NCI-H187 (cell line): ENCODE results near the gene PKMYT1.

ENCODE experiments used
- DNase-seq, 2 experiments: peaks; one replicate each; lab custom pipeline; 2025; lab: John Stamatoyannopoulos, UW

The PKMYT1 gene

GRCh38 chr16:3017794-3018506 lies 37.7 kb upstream of the PKMYT1 start, which contains the start of gene CLDN6:
TSS of gene CLDN6 (minus strand) at chr16:3018183. CDS start at chr16:3016021, 2,162 bp downstream.
- DNase-seq = no peak

- no peak for DNase-seq
Observed at GRCh38 chr16:3017344-3017743, 37.1 kb upstream of the PKMYT1 start.

- DNase-seq = no peak
Observed at GRCh38 chr16:3015865-3016521, 35.7 kb upstream of the PKMYT1 start.

GRCh38 chr16:3014971-3015370 lies 34.7 kb upstream of the PKMYT1 start:
- DNase-seq = no peak

- no peak for DNase-seq
Observed at GRCh38 chr16:3013998-3014690, 33.9 kb upstream of the PKMYT1 start.

GRCh38 chr16:3013491-3013951 lies 33.3 kb upstream of the PKMYT1 start:
- no peak for DNase-seq

GRCh38 chr16:3012828-3013420 lies 32.7 kb upstream of the PKMYT1 start, which contains the start of gene CLDN9:
TSS of gene CLDN9 (plus strand) at chr16:3012923. CDS start at chr16:3013363, 440 bp downstream.
- DNase-seq = peak; percentile 77 to 94

GRCh38 chr16:3012246-3012645 lies 32.0 kb upstream of the PKMYT1 start:
- DNase-seq = peak; percentile 78 to 95

GRCh38 chr16:3010510-3010909 lies 30.3 kb upstream of the PKMYT1 start:
- DNase-seq = no peak

GRCh38 chr16:3009568-3010390 lies 29.5 kb upstream of the PKMYT1 start:
- no peak for DNase-seq

- no peak for DNase-seq
Observed at GRCh38 chr16:3008690-3009037, 28.4 kb upstream of the PKMYT1 start.

GRCh38 chr16:3007957-3008689 lies 27.9 kb upstream of the PKMYT1 start:
- DNase-seq = no peak

- DNase-seq = no peak
Observed at GRCh38 chr16:3007059-3007956, 27.1 kb upstream of the PKMYT1 start.

- DNase-seq = no peak
Observed at GRCh38 chr16:3004781-3005284, 24.6 kb upstream of the PKMYT1 start.

GRCh38 chr16:3004319-3004718 lies 24.1 kb upstream of the PKMYT1 start:
- DNase-seq = no peak

- DNase-seq = peak; percentile 99 to 100
Observed at GRCh38 chr16:3003582-3004270, 23.5 kb upstream of the PKMYT1 start.

- DNase-seq = no peak
Observed at GRCh38 chr16:3001316-3001715, 21.1 kb upstream of the PKMYT1 start.

GRCh38 chr16:3000540-3000939 lies 20.3 kb upstream of the PKMYT1 start:
- no peak for DNase-seq

- DNase-seq = no peak
Observed at GRCh38 chr16:2999929-3000328, 19.7 kb upstream of the PKMYT1 start.
